PC-9 (cell line): ENCODE results near the gene DDR1.

Experiments
- EZH2 ChIP-seq: fragments of 200-600 bp; sonication (generic); IDR thresholded peaks from 2 replicates; pipeline ENCODE4 v1.8.0; 2017; ENCODE audit warnings: antibody characterized with exemption, low read depth
- TF ChIP-seq, protein P1 (sequence below): fragments of 200-600 bp; sonication (generic); conservative IDR thresholded peaks from 2 replicates; pipeline ENCODE4 v1.6.1; 2017; ENCODE audit warnings: mixed run types, antibody characterized with exemption, mild to moderate bottlenecking, moderate library complexity

GRCh38 chr6:30875244-30876038 is 8.9 kb upstream of the DDR1 start:
- TF ChIP-seq, protein P1, sequence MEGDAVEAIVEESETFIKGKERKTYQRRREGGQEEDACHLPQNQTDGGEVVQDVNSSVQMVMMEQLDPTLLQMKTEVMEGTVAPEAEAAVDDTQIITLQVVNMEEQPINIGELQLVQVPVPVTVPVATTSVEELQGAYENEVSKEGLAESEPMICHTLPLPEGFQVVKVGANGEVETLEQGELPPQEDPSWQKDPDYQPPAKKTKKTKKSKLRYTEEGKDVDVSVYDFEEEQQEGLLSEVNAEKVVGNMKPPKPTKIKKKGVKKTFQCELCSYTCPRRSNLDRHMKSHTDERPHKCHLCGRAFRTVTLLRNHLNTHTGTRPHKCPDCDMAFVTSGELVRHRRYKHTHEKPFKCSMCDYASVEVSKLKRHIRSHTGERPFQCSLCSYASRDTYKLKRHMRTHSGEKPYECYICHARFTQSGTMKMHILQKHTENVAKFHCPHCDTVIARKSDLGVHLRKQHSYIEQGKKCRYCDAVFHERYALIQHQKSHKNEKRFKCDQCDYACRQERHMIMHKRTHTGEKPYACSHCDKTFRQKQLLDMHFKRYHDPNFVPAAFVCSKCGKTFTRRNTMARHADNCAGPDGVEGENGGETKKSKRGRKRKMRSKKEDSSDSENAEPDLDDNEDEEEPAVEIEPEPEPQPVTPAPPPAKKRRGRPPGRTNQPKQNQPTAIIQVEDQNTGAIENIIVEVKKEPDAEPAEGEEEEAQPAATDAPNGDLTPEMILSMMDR, result no peak
- TF ChIP-seq EZH2, result no peak
